HG02678 (cell line): ENCODE measurements around the gene ERC1.

ENCODE experiments used
- ATAC-seq: cut with Tn5 transposase; IDR thresholded peaks from one replicate; pipeline ENCODE4 v1.9.1; 2021; ENCODE audit warnings: mild to moderate bottlenecking, moderate library complexity; ENCODE audit not compliant: unreplicated experiment

The ERC1 gene

GRCh38 chr12:1425396-1425729 is 434.3 kb downstream of the ERC1 start:
- ATAC-seq = no peak

GRCh38 chr12:1428671-1429070 is 437.6 kb downstream of the ERC1 start:
- ATAC-seq = no peak

DNA sequence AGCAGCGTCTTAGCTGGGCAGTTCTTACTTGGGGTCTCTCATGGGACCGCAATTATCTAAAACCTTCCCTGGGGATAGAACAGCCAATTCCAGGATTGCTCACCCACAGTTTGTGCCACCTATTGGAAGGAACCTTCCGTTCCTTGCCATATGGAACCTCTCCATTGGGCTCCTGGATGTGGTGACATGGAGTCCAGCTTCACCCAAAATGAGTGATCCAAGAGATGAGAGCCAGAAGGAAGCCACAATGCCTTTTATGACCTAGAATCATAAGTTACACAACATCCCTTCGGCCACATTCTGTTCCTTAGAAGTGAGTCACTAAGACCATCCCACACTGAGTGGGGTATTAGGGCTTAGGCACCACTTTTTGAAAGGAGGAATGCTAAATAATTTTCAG is 439.0 kb downstream of the ERC1 start:
- ATAC-seq = no peak

DNA sequence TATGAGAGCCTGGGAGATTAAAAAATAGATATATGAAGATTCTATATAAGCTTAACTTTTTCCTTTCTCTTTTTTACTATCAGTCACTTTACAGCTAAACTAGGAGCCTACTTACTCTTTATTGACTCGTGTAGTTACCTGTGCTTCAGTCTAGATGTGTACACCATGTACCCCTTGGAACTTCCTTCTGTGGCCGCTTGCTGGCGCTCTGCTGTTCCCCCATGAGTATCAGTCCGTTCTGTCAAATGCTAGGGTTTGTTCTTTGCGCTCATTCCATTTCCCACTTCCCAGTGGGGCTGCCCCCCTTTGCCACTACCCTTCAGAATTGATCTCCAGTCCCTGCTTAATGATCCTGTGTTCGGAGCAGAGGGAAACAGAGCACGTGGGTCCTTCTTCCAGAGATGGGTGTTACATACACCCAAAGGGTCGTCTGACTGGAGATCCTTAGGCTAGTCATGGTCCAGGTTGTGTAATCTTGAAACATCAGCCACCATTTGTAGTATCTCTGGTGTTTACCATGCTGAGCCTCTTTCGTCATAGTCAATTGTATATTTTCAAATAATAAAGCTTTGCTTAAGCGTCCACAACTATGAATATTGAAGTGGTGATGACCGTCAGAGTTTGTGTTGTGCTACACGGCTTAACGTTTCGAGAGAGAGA is 443.4 kb downstream of the ERC1 start:
- no peak for ATAC-seq

- ATAC-seq = no peak
These were observed 444.0 kb downstream of the ERC1 start for GRCh38 chr12:1435044-1435443.

GRCh38 chr12:1435456-1435855 is 444.4 kb downstream of the ERC1 start:
- no peak for ATAC-seq

GRCh38 chr12:1436015-1436414 is 445.0 kb downstream of the ERC1 start:
- no peak for ATAC-seq

- no peak for ATAC-seq
These were observed 446.0 kb downstream of the ERC1 start for GRCh38 chr12:1436981-1437380.

DNA sequence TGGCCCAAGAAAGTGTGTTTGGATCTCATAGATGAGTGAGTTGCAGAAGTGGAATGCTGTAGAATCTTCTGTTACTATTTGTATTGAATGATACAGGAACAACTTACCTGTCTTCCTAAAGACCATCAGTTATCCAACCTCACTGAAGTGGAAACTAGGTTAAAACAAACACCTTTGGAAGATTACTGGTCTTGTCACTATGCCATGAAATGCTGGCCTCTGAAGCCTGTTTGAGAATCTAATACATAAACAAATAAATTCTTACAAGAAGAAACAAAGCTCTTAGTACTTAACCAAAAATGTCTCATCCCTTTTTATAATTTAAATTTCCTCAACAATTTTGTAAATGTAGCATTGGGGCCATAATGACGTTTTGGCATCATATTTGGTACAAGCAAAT is 448.2 kb downstream of the ERC1 start:
- ATAC-seq = no peak

GRCh38 chr12:1439687-1440086 is 448.7 kb downstream of the ERC1 start:
- ATAC-seq = no peak

DNA sequence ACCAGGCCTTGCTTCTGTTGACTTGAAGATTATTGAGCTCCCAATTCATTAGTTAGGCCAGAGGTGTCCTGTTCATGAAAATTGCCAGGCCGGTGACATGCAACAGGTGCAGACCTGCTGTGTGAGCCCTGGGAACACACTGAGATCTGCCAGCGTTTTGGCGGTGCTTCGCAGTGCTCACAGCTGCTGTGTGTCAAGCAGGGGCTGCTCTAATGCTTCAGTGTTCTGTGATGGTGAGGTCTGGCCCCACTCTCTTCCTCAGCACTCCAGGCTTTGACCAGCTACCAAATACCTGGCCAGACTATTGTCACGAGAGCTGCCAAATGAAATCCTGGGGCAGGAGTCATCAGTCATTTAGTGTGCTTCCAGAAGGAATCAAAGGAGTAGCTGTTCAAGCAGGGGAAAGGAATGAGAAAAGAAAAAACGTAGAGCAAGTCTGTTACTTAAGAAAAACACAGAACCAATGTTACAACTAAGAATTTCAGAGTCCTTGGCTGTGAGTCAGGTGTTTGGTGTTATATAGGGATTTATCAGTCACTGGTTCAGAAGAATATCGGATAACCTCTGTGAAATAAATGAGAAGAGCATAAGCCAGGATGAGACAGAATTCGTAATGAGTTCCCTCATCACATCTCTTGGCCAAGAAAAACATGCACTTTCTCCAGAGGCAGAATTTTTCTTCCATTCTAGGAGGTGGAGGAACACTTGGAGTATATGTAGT is 452.6 kb downstream of the ERC1 start:
- no peak for ATAC-seq

DNA sequence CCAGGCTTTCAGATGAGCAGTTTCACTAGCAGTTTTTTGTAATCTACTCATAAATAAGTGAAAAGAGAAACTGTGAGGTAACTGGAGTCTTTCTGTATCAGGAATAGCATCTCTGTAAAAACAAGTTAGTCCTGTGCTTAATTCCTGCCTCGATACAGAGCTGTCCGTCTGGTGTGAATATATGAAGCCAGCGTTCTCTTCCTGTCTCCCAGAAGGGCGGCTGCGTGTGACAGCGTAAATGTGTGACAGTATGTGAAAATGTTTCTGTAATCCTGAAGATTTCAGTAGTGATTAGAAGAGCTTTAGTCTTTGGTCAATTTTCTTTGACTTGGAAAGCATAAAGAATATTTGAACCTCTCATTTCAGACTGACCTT is 453.1 kb downstream of the ERC1 start:
- ATAC-seq = no peak

DNA sequence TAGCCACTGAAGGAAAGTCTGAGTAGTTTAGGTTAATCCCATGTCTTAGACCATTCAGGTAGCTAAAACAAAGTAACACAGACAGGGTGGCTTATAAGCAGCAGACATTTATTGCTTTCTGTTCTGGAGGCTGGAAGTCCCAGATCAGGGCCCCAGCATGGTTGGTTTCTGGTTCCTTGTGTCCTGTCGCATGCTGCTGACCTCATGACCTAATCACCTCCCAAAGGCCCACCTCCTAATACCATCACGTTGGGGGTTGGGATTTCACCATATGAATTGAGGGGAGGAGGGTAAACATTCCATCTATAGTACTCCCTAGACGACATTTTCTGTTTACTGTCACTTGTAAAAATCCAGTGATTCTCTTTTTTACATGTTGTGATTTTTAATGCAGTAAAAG is 454.8 kb downstream of the ERC1 start:
- no peak for ATAC-seq

DNA sequence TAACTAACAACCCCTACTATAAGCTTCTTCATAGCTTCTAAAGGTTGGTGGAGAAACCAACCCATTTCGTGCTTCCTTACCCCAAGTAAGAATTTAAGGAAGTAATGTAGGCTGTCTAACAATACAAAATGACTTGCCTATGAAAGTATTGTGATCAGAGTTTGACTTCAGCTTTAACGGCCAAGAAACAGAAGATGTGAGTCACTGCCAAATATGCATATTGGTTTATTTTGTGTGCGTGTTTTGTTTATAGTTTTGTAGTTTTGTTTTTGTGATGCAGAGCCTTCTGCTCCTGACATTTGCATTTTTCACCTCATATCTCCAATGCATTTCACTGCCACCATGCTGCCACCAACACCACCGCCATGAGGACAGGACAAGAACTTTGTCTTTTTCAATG is 457.3 kb downstream of the ERC1 start:
- no peak for ATAC-seq

DNA sequence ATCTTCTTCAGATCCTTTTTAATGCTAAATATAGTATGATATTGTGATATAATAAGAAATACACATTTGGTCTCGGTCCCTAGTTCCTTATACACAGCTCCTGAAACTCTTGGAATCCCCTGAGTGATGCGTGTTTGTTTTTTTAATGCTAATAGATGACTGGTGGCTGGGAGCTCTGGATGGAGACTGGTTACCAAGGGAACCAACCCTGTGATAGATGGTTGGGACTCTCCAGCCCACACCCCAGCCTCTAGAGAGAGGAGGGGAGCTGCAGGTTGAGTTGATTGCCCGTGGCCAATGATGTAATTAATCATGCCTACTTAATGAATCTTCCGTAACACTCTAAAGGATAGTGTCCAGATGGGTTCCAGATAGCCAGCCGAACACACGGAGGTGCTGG is 462.8 kb downstream of the ERC1 start:
- ATAC-seq = no peak

DNA sequence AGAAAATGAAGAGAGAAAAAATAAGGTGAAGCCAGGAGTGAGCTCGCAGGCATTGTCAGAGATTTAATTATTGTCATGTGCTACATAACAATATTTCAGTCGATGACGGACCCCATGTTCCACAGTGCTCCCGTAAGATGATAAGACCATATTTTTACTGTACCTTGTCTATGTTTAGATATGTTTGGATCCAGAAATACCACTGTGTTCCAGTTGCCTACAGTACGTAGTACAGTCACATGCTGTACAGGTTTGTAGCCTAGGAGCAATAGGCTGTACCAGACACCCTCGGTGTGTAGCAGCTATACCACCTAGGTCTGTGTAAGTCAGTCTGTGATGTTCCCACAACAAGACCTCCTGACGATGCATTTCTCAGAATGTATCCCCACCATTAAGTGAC is 465.9 kb downstream of the ERC1 start:
- ATAC-seq = no peak

GRCh38 chr12:1457901-1458300 is 466.9 kb downstream of the ERC1 start:
- ATAC-seq = no peak

DNA sequence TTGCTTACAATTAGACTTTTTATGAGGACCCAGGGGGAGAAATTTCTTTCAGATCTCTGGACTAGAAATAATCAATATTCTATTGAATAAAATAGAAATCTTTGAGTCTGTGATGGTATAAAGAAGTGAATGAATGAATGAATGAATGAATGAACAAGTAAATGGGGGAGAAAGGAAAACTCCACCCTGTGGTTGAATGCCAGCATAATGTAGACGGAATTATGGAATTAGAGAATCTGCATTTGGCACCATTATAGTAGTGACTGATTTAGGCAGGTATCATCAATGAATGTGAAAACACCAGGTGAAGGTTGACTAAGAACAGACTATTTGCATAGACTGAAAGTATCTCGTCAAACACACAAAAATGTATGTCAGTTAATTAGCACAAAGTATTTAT is 468.3 kb downstream of the ERC1 start:
- ATAC-seq = no peak

GRCh38 chr12:1463073-1463905 is 472.3 kb downstream of the ERC1 start:
- ATAC-seq = no peak

- ATAC-seq = no peak
These were observed 473.9 kb downstream of the ERC1 start for GRCh38 chr12:1464925-1465324.

DNA sequence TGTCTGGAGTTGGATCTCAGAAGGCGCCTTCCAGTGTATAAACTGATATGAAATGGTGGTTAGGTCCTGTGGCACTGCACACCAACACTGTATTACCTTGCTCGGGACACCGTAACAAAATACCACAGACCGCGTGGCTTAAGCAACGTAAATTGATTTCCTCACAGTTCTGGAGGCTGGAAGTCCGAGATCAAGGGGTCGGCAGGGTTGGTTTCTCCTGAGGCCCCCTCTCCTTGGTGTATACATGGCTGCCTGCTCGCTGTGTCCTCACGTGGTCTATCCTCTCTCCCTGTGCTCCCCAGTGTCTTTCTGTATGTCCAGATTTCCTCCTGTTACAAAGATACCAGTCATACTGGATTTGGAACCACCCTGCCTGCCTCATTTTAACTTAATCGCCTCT is 475.0 kb downstream of the ERC1 start:
- no peak for ATAC-seq

- ATAC-seq = no peak
These were observed 475.6 kb downstream of the ERC1 start for GRCh38 chr12:1466481-1467154.
